ENCODE measurements around the gene EVX2. TPM values are rescaled to one million over a fixed set of nuclear protein-coding genes. Genes with fewer than 3 reads are reported as not detected.

Gene EVX2
- total RNA-seq, 6 experiments from 2014 or later = not detected

- Histone ChIP-seq H3K27me3 (peaks cover 22 to 83% of the 10 kb centered on the region in 2 donors), H3K4me3 (no peak overlapping the region), H3K36me3 (no peaks in the 10 kb centered on the region), H3K4me1 (peaks cover 0 to 5% (median 0%) of the 10 kb centered on the region in 4 donors), H3K27ac (no peak overlapping the region), H3K9me3 (no peaks in the 10 kb centered on the region)
- intact Hi-C loops (cut with DNase I) = loop anchor here in 1 of 2 donors (10.0 kb wide), 1 partner anchor 388 kb away; no protein-coding TSS in a partner anchor
- DNase-seq (no peak), ATAC-seq (peak in 2 of 4 donors; percentile 19 to 40)
- TF ChIP-seq CTCF (IDR thresholded peaks at IDR 0.05) (no peak), POLR2A (IDR thresholded peaks at IDR 0.05) (no peak)
- WGBS (ENCODE audit: insufficient coverage, low coverage, low lambda C conversion rate, missing lambda C conversion rate) = 4% methylated on average over 15 of the region's 29 CpGs
Measured at GRCh38 chr2:176072951-176073904, 10.5 kb downstream of the EVX2 start.

- Histone ChIP-seq H3K36me3 (no peaks in the 10 kb centered on the region), H3K4me3 (no peak overlapping the region), H3K27me3 (peaks cover 23 to 80% of the 10 kb centered on the region in 2 donors), H3K27ac (no peak overlapping the region), H3K4me1 (peaks cover 0 to 14% (median 3%) of the 10 kb centered on the region in 4 donors), H3K9me3 (no peaks in the 10 kb centered on the region)
- intact Hi-C loops (cut with DNase I) = loop anchor here in 1 of 2 donors (10.0 kb wide), 1 partner anchor 387 kb away; no protein-coding TSS in a partner anchor
- DNase-seq (no peak), ATAC-seq (no peak)
- WGBS (ENCODE audit: insufficient coverage, low coverage, low lambda C conversion rate, missing lambda C conversion rate) = 15% methylated on average over 5 of the region's 5 CpGs
- TF ChIP-seq POLR2A (IDR thresholded peaks at IDR 0.05) (no peak), CTCF (IDR thresholded peaks at IDR 0.05) (no peak)
Measured at GRCh38 chr2:176072292-176072669, 11.5 kb downstream of the EVX2 start.

DNA sequence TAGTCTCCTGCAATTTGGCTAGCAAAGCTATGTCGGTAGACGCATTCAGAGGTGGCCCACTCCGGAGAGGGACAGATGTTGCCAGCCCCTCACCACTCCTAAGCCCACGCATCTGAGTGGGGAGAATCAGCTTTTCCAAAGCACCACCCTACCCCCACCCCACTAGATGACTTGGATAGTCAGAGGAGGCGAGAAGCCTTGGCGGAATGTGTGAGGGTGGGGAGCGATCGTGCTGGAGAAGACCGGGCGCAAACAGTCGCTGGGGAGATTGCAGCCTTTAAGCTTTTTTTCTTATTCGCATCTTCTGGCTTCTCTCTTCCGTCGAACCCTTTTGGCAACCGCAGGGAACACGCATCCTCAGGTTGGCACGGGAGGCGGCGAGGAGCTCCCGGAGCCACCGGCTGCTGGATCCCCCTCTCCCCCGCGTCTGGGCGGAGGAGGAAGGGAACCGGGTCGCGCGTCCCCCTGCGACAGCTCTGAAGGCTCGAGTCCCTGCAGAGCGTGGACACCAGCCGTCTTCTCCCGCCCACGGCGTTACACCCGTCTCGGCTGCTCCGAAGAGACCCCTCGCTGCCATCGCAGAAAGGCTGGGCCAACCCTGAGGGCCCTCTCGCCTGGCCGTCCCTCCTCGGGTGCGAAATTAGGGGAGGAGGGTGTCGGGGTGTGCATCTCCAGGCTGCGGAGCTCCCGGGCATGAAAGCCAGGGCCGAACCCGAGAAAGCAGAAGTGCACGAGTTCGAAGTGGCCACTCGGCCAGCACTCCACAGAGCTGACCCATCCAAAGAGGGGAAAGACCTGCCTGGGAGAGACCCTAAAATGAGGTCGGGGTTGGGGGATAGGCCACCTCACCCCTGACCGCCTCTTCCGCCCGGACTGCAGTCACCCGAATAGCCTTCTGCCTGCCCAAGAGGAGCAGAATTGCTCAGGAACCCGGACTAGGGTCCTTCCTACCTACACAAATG is 12.2 kb downstream of the EVX2 start:
- no peaks in the 10 kb centered on the region for H3K9me3 ChIP-seq

More for the DNA sequence above, 12.2 kb downstream of the EVX2 start:
- Histone ChIP-seq H3K27me3 (peaks cover 17 to 82% of the 10 kb centered on the region in 2 donors), H3K36me3 (no peaks in the 10 kb centered on the region), H3K4me1 (peaks cover 0 to 20% (median 6%) of the 10 kb centered on the region in 4 donors), H3K27ac (no peak overlapping the region), H3K4me3 (no peak overlapping the region)
- ATAC-seq = no peak
- TF ChIP-seq POLR2A (IDR thresholded peaks at IDR 0.05) (no peak), CTCF (IDR thresholded peaks at IDR 0.05) (no peak)
- 2% methylated on average over 19 of the region's 58 CpGs for WGBS (ENCODE audit: insufficient coverage, low coverage, low lambda C conversion rate, missing lambda C conversion rate)
- DNase-seq = no peak
- intact Hi-C loops (cut with DNase I) = loop anchor here in 1 of 2 donors (10.0 kb wide), 1 partner anchor 387 kb away; no protein-coding TSS in a partner anchor
